Iris pigment epithelial cell (primary cell): ENCODE measurements around the gene BRWD1.
"Not testable (repeated sequence)": the region's sequence is repeated elsewhere in the genome, so short reads cannot be mapped to it uniquely, and the experiment has no call there.

Experiments used
- DNase-seq: peaks from one replicate; pipeline ENCODE4 v3.0.0-alpha.2; 2011; ENCODE audit warnings: low read depth

BRWD1 gene

GRCh38 chr21:39281853-39282252, 31.6 kb downstream of the BRWD1 start:
- no peak for DNase-seq

GRCh38 chr21:39281207-39281606, 32.2 kb downstream of the BRWD1 start:
- DNase-seq, result no peak

- DNase-seq, result no peak
Observed at GRCh38 chr21:39269620-39270019, 43.8 kb downstream of the BRWD1 start.

GRCh38 chr21:39265603-39266002, 47.8 kb downstream of the BRWD1 start:
- DNase-seq, result no peak

GRCh38 chr21:39263372-39263771, 50.1 kb downstream of the BRWD1 start:
- DNase-seq, result peak; percentile 32

GRCh38 chr21:39258207-39258606, 55.2 kb downstream of the BRWD1 start:
- DNase-seq, result no peak

GRCh38 chr21:39251326-39251725, 62.1 kb downstream of the BRWD1 start:
- DNase-seq, result peak; percentile 26

- DNase-seq, result no peak
Observed at GRCh38 chr21:39238275-39238674, 75.2 kb downstream of the BRWD1 start.

- peak; percentile 36 for DNase-seq
Observed at GRCh38 chr21:39232861-39233291, 80.6 kb downstream of the BRWD1 start.

- DNase-seq, result no peak
Observed at GRCh38 chr21:39224930-39225329, 88.5 kb downstream of the BRWD1 start.

- no peak for DNase-seq
Observed at GRCh38 chr21:39221997-39222486, 91.4 kb downstream of the BRWD1 start.

- DNase-seq, result no peak
Observed at GRCh38 chr21:39221282-39221996, 92.0 kb downstream of the BRWD1 start.

GRCh38 chr21:39220875-39221274, 92.6 kb downstream of the BRWD1 start:
- not testable (repeated sequence) for DNase-seq

GRCh38 chr21:39220150-39220549, 93.3 kb downstream of the BRWD1 start:
- no peak for DNase-seq

GRCh38 chr21:39218082-39218409, 95.4 kb downstream of the BRWD1 start:
- DNase-seq, result no peak

GRCh38 chr21:39217356-39218081, 95.9 kb downstream of the BRWD1 start:
- no peak for DNase-seq

GRCh38 chr21:39216290-39216689, 97.1 kb downstream of the BRWD1 start:
- DNase-seq, result no peak

GRCh38 chr21:39215078-39215477, 98.4 kb downstream of the BRWD1 start:
- no peak for DNase-seq

GRCh38 chr21:39209334-39209688, 104.1 kb downstream of the BRWD1 start:
- no peak for DNase-seq

- peak; percentile 17 for DNase-seq
Observed at GRCh38 chr21:39208624-39209333, 104.7 kb downstream of the BRWD1 start.

- DNase-seq, result no peak
Observed at GRCh38 chr21:39204134-39204533, 109.3 kb downstream of the BRWD1 start.

- peak; percentile 20 for DNase-seq
Observed at GRCh38 chr21:39198800-39199199, 114.6 kb downstream of the BRWD1 start.
